H1 (cell line): ENCODE measurements around the gene ZFP30. TPM values are rescaled to one million over a fixed set of nuclear protein-coding genes. Genes with fewer than 3 reads are reported as not detected.

ENCODE experiments used
- CTCF ChIA-PET: fragments of 300-600 bp; sonication (Branson Sonifier 250); formaldehyde crosslinking; loops from one replicate; lab custom pipeline; 2021; ENCODE audit not compliant: partially characterized antibody; lab: Charles Lee
- POLR2A ChIA-PET: fragments of 300-600 bp; sonication (Branson Sonifier 250); formaldehyde crosslinking; loops from one replicate; lab custom pipeline; 2021; ENCODE audit warnings: inconsistent platforms; ENCODE audit not compliant: partially characterized antibody; lab: Charles Lee
- DNase-seq, 2 experiments: peaks; one replicate each; pipeline versions ENCODE4 v3.0.0 to v3.0.0-alpha.2; 2010 to 2022; ENCODE audit warnings: low spot score in 2 of 2, low read depth in 1 of 2, mixed read lengths in 1 of 2
- FAIRE-seq: peaks from 2 replicates; lab custom pipeline; 2011; peaks lifted over from hg19 to GRCh38; lab: Jason Lieb, UNC
- H2AFZ ChIP-seq: 2 replicates; pipeline ENCODE4 v1.8.1; 2012; ENCODE audit warnings: low read length, inconsistent platforms
- H2AK5ac ChIP-seq: 2 replicates; pipeline ENCODE4 v1.6.1; 2013; ENCODE audit warnings: low read depth, low read length
- H2BK120ac ChIP-seq: replicated peaks from 2 replicates; pipeline ENCODE3; 2013; ENCODE audit warnings: low read depth, low read length, inconsistent platforms
- H2BK12ac ChIP-seq: 2 replicates; pipeline ENCODE4 v1.6.1; 2013; ENCODE audit warnings: low read depth, low read length
- H2BK15ac ChIP-seq: 2 replicates; pipeline ENCODE4 v1.6.1; 2013; ENCODE audit warnings: low read length
- H2BK20ac ChIP-seq: 2 replicates; pipeline ENCODE4 v1.6.1; 2013; ENCODE audit warnings: low read length
- H2BK5ac ChIP-seq: 2 replicates; pipeline ENCODE4 v1.6.1; 2013; ENCODE audit warnings: low read depth, low read length
- H3K14ac ChIP-seq: 2 replicates; pipeline ENCODE4 v1.6.1; 2013; ENCODE audit warnings: inconsistent platforms; ENCODE audit not compliant: insufficient read length
- H3K18ac ChIP-seq: 2 replicates; pipeline ENCODE4 v1.6.1; 2013; ENCODE audit warnings: low read length; ENCODE audit errors: extremely low read depth
- H3K23ac ChIP-seq: 2 replicates; pipeline ENCODE4 v1.6.1; 2013; ENCODE audit warnings: inconsistent platforms; ENCODE audit not compliant: insufficient read length
- H3K23me2 ChIP-seq: 2 replicates; pipeline ENCODE4 v1.6.1; 2013; ENCODE audit warnings: low read depth, low read length
- H3K27ac ChIP-seq: 2 replicates; pipeline ENCODE4 v1.6.1; 2011; ENCODE audit warnings: low read depth, low read length, inconsistent platforms
- H3K27me3 ChIP-seq, 4 experiments: replicated peaks in 1 of 4; 1 replicate in 1 of 4; 2 replicates in 3 of 4; pipeline versions ENCODE4 v1.6.1 to v1.8.1; 2011 to 2013; ENCODE audit warnings: low read length in 3 of 4, mild to moderate bottlenecking in 3 of 4, inconsistent platforms in 2 of 4, mixed read lengths in 2 of 4, moderate library complexity in 1 of 4; ENCODE audit not compliant: control insufficient read depth in 3 of 4, insufficient read depth in 3 of 4; ENCODE audit errors: extremely low read depth in 1 of 4
- H3K36me3 ChIP-seq, 4 experiments: 2 replicates each; pipeline versions ENCODE4 v1.6.1 to v1.8.1; 2011 to 2013; ENCODE audit warnings: mild to moderate bottlenecking in 4 of 4, low read length in 3 of 4, moderate library complexity in 2 of 4, control low read depth in 1 of 4, inconsistent platforms in 1 of 4; ENCODE audit not compliant: insufficient read depth in 4 of 4, control insufficient read depth in 2 of 4
- H3K4ac ChIP-seq: replicated peaks from 2 replicates; pipeline ENCODE3; 2013; ENCODE audit warnings: low read length, low read depth, mixed read lengths, inconsistent platforms; ENCODE audit not compliant: insufficient read length
- H3K4me1 ChIP-seq, 4 experiments: replicated peaks in 1 of 4; 1 replicate in 1 of 4; 2 replicates in 3 of 4; pipeline versions ENCODE4 v1.6.1 to v1.8.1; 2011 to 2013; ENCODE audit warnings: low read length in 3 of 4, inconsistent platforms in 2 of 4, mixed read lengths in 1 of 4; ENCODE audit not compliant: insufficient read depth in 4 of 4, control insufficient read depth in 3 of 4
- H3K4me2 ChIP-seq, 2 experiments: 2 replicates each; pipeline versions ENCODE4 v1.6.1 to v1.8.1; 2011 to 2013; ENCODE audit warnings: low read depth in 2 of 2, low read length in 2 of 2, control low read depth in 1 of 2, inconsistent platforms in 1 of 2, mild to moderate bottlenecking in 1 of 2; ENCODE audit not compliant: insufficient read depth in 1 of 2
- H3K4me3 ChIP-seq, 4 experiments: fragments of 200-600, 300-600 bp in 1 of 4; sonication (generic), shearing (Covaris generic), sonication (Bioruptor Twin) in 1 of 4; 2 replicates each; pipeline versions ENCODE4 v1.5.1 to v1.8.1; 2011 to 2016; ENCODE audit warnings: low read length in 4 of 4, low read depth in 3 of 4, control low read depth in 2 of 4, inconsistent platforms in 2 of 4, mild to moderate bottlenecking in 2 of 4, mixed read lengths in 1 of 4, moderate library complexity in 1 of 4; ENCODE audit not compliant: insufficient read depth in 2 of 4; ENCODE audit errors: extremely low read depth in 1 of 4
- H3K56ac ChIP-seq: replicated peaks from 2 replicates; pipeline ENCODE3; 2013; ENCODE audit warnings: low read depth, mild to moderate bottlenecking, mixed read lengths, low read length, inconsistent platforms; ENCODE audit not compliant: insufficient read length
- H3K79me1 ChIP-seq: 2 replicates; pipeline ENCODE4 v1.6.1; 2013; ENCODE audit warnings: low read depth, low read length, control low read depth
- H3K79me2 ChIP-seq, 2 experiments: 2 replicates each; pipeline versions ENCODE4 v1.6.1 to v1.8.1; 2012 to 2013; ENCODE audit warnings: low read length in 2 of 2, mild to moderate bottlenecking in 2 of 2, inconsistent platforms in 1 of 2; ENCODE audit not compliant: insufficient read depth in 2 of 2, control insufficient read depth in 1 of 2
- H3K9ac ChIP-seq, 4 experiments: replicated peaks in 1 of 4; 1 replicate in 1 of 4; 2 replicates in 3 of 4; pipeline versions ENCODE4 v1.6.1 to v1.8.1; 2011 to 2013; ENCODE audit warnings: low read depth in 3 of 4, low read length in 3 of 4, control low read depth in 2 of 4, mild to moderate bottlenecking in 2 of 4, moderate library complexity in 2 of 4, inconsistent platforms in 1 of 4; ENCODE audit errors: extremely low read depth in 1 of 4
- H3K9me3 ChIP-seq, 2 experiments: 2 replicates each; pipeline versions ENCODE4 v1.6.1 to v1.8.1; 2012 to 2013; ENCODE audit warnings: mild to moderate bottlenecking in 2 of 2, moderate library complexity in 2 of 2, control low read depth in 1 of 2, inconsistent platforms in 1 of 2, low read depth in 1 of 2, low read length in 1 of 2, mixed read lengths in 1 of 2; ENCODE audit not compliant: insufficient read depth in 2 of 2
- H4K20me1 ChIP-seq, 2 experiments: replicated peaks in 1 of 2; 2 replicates each; pipeline versions ENCODE3 to v1.8.1; 2011 to 2013; ENCODE audit warnings: inconsistent platforms in 2 of 2, low read length in 2 of 2, mild to moderate bottlenecking in 1 of 2; ENCODE audit not compliant: insufficient read depth in 2 of 2, control insufficient read depth in 1 of 2
- H4K5ac ChIP-seq: 2 replicates; pipeline ENCODE4 v1.6.1; 2013; ENCODE audit warnings: low read length, low read depth, mixed read lengths, inconsistent platforms; ENCODE audit not compliant: insufficient read length
- H4K8ac ChIP-seq: 2 replicates; pipeline ENCODE4 v1.8.0; 2013; ENCODE audit warnings: mild to moderate bottlenecking, moderate library complexity, low read length, inconsistent platforms; ENCODE audit not compliant: insufficient read depth; ENCODE audit errors: extremely low read depth
- H4K91ac ChIP-seq: replicated peaks from 2 replicates; pipeline ENCODE3; 2013; ENCODE audit warnings: low read length, mixed read lengths, inconsistent platforms; ENCODE audit not compliant: insufficient read length
- NANOG ChIP-seq: IDR thresholded peaks from 2 replicates; pipeline ENCODE4 v1.6.1; 2011; ENCODE audit warnings: low read length, low read depth, mild to moderate bottlenecking, inconsistent platforms; ENCODE audit not compliant: insufficient read depth, poor library complexity, severe bottlenecking
- RAD21 ChIP-seq, 2 experiments: IDR thresholded peaks in 1 of 2; conservative IDR thresholded peaks in 1 of 2; 2 replicates each; pipeline ENCODE4 v1.6.1; 2011; ENCODE audit warnings: low read depth in 2 of 2, low read length in 2 of 2, improper control_type of control experiment in 1 of 2, inconsistent platforms in 1 of 2, mild to moderate bottlenecking in 1 of 2, moderate library complexity in 1 of 2
- SP1 ChIP-seq: IDR thresholded peaks from 2 replicates; pipeline ENCODE4 v1.6.1; 2011; ENCODE audit warnings: low read depth, low read length
- WGBS, 2 experiments: shearing (Covaris generic) in 1 of 2; methylation state at CpG; one replicate each; pipeline versions ENCODE4 v1.1.6 to v1.1.7; 2013 to 2015; ENCODE audit warnings: low lambda C conversion rate in 2 of 2, mixed read lengths in 2 of 2, inconsistent platforms in 1 of 2, low coverage in 1 of 2, missing lambda C conversion rate in 1 of 2; ENCODE audit not compliant: insufficient replicate concordance in 2 of 2, insufficient coverage in 1 of 2, insufficient read length in 1 of 2; ENCODE audit errors: extremely low coverage in 1 of 2, missing lambda C conversion rate in 1 of 2; 5-methylcytosine and 5-hydroxymethylcytosine counted together
- polyA plus RNA-seq, 7 experiments: library from polyadenylated mRNA; depleted of rRNA in 3 of 7; stranded (reverse) in 5 of 7; unstranded in 2 of 7; fragments of >200 nt in 5 of 7; fragments of 200-250 nt in 2 of 7; gene quantifications; 1 replicate in 5 of 7; 2 replicates in 1 of 7; 4 replicates in 1 of 7; pipeline versions ENCODE4 v1.2.1 to v1.2.3, GENCODE V29; 2011 to 2013; ENCODE audit warnings: missing spikeins in 2 of 7, mixed read lengths in 2 of 7
- total RNA-seq: library from RNA; stranded (reverse); fragmentation: NEBNext Ultra II Directional; extraction: Animal tissue kit (Norgen Biotek cat#: 25700); gene quantifications from 2 replicates; pipeline ENCODE4 v1.2.1, GENCODE V29; 2021

The ZFP30 gene
- total and polyA plus RNA-seq, 2 of the 8 experiments (the other 6 are each of a cell fraction or from before 2014, with no cell fraction given): 1.4 to 6.1 TPM

DNA sequence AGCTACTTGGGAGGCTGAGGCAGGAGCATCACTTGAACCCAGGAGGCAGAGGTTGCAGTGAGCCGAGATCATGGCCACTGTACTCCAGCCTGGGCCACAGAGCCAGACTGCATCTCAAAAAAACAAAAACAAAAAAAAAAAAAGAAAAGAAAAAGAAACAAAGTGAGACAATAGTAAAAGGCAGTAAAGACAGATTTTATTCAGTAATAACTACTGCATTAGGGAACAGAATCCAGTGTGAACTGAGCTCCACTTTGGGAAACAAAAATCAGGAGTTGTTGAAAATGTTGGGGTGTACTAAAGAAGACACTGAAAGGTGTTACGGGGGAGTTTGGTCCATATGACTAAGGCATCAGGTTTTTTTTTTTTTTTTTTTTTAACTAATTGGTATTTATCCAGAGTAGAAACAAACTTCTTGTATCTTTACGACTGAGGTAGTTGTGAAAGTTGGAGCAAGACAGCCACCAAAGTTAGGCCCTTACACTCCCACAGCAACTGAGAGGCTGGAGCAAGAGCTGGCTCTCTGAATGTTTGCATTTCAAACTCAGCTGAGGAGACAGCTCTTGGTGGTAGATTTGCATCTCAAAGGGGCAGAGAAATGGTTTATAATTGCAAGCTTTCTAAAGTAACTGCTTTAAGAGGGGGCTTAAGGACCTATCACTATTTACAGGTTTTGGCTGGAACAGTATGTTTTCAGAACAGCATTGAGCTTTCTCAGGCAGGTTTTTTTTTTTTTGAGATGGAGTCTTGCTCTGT, 40.1 kb upstream of the ZFP30 start:
- H2AK5ac ChIP-seq: no peak overlapping the region
- no peak overlapping the region for H4K8ac ChIP-seq
- no peak overlapping the region for H3K4me2 ChIP-seq
- CTCF ChIA-PET: interaction anchor here (0.7 kb wide), 1 partner anchor 569 kb away, joined by 4 read pairs; the partner anchor contains the start of gene SPINT2
- H3K36me3 ChIP-seq: peaks cover 4 to 36% (median 15%) of the 10 kb centered on the region in 4 experiments; a peak in 7 of 8 replicates
- TF ChIP-seq SP1 (no peak), NANOG (peak; percentile 50), RAD21 (IDR thresholded peaks at IDR 0.05 in 1 of 2, conservative IDR thresholded peaks at IDR 0.05 in 1 of 2; ENCODE audit: low read depth in 2 of 2, low read length in 2 of 2) (0 out of 4 replicates have a peak, but pooled peaks of 1 of the 2 experiments have one; percentile 0)
- TF ChIP-seq, all 59 proteins: peak for 2
- FAIRE-seq: peak; percentile 48
- DNase-seq: no peak
- Histone ChIP-seq H4K20me1 (peaks cover 0 to 7% of the 10 kb centered on the region in 2 experiments), H3K4me1 (peaks cover 0 to 2% (median 0%) of the 10 kb centered on the region in 4 experiments; a peak in 1 of 7 replicates), H3K23ac (no peak overlapping the region), H3K9me3 (peaks cover 8 to 13% of the 10 kb centered on the region in 2 experiments), H2BK12ac (no peak overlapping the region), H3K14ac (no peak overlapping the region), H2BK20ac (no peak overlapping the region), H4K5ac (no peak overlapping the region), H3K79me1 (no peaks in the 10 kb centered on the region), H2BK15ac (no peak overlapping the region), H3K56ac (no peak overlapping the region), H3K23me2 (peaks cover 4% of the 10 kb centered on the region), H2BK120ac (no peak overlapping the region), H3K9ac (no peak overlapping the region), H4K91ac (no peak overlapping the region), H3K4me3 (no peak overlapping the region), H2AFZ (no peak overlapping the region), H3K27ac (no peak overlapping the region), H3K18ac (no peak overlapping the region), H3K79me2 (no peaks in the 10 kb centered on the region), H2BK5ac (no peak overlapping the region), H3K4ac (no peak overlapping the region), H3K27me3 (peaks cover 1 to 17% (median 9%) of the 10 kb centered on the region in 4 experiments; a peak in 5 of 7 replicates)
- POLR2A ChIA-PET: interaction anchor here (0.6 to 2.4 kb wide), 7 partner anchors 8 to 350 kb away, joined by 3 to 11 read pairs (median 3); partner anchors contain the start of genes ZNF540 and ZNF571
- WGBS, 2 experiments: 58% methylated on average over 2 of the region's 3 CpGs; no CpG with 5 or more reads in 1 of the 2 experiments
